Measurements from ENCODE around the gene SPATS1. TPM values are rescaled to one million over a fixed set of nuclear protein-coding genes. Genes with fewer than 3 reads are reported as not detected.

The SPATS1 gene, protein sequence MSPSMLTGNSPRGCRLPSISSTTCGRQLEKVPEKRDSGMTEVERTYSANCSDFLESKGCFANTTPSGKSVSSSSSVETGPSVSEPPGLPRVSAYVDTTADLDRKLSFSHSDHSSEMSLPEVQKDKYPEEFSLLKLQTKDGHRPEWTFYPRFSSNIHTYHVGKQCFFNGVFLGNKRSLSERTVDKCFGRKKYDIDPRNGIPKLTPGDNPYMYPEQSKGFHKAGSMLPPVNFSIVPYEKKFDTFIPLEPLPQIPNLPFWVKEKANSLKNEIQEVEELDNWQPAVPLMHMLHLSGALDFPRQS
- total RNA-seq = not detected in 2 replicates

DNA sequence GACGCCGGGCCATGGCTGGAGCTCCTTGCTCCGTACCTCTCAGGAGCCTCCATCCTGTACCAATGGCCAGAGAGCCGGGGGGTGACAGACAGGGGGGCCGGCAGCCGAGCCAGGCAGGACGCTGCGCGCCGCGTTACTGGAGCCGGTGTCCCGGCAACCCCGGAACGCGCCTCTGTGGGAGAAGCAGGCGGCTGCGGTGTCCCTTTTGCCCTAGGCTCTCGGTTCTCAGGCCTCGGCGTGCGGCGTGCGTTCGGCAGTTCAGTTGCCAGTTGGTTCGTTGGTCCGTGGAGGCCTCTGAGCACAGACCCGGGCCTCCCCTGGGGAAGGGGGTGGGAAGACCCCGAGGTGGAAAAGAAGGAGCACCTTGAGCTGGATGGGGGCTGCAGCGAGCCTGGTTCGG is at the start of gene SPATS1:
Gene SPATS1, plus strand, starts transcription at position 162 of the 400 bp plus-strand sequence. CDS start 446 bp downstream, outside the sequence.

DNA sequence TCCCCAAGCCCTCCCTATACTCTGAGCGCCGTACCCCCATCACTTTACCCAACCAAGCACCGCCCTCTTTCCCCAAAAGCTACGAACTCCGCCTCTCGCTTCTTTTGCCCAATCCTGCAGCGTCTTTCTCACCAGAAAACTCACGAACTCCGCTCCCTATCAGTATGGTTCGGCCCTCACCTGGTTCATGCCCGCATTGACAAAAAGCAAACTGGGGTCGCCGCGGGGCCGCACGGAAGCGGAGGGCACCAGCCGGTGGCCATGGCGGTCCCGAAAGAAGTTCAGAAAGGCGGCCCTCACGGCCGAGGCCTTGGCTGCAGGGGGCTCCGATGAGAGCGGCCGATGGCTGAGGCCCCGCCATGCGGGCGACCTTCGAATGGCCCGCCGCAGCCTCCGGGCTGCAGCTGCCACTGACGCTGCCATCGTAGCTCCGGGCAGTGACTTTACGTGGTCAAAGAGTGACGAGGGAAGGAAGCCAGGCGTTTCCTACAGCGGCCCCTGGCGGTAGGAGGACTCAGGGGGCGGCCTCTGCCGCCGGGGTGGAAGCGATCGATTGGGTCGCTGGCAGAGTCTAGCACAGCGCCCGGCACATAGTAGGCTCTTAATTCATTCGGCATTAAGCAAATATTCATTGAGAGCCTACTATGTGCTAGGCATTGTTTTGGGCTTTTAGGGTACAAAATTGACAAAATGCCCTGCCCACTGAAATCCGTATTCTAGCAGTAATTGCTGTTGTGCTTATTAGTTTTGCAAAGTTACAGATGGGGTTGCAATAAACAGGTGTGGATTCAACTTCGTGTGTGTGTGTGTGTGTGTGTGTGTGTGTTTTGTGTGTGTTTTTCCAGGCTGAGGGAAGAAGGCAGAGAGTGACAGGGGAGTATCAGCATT is 29.3 kb upstream of the SPATS1 start, which contains the start of gene AARS2:
Gene AARS2, minus strand, starts transcription at position 447 of the 888 bp plus-strand sequence. Its CDS starts 24 bp downstream, at position 423.

DNA sequence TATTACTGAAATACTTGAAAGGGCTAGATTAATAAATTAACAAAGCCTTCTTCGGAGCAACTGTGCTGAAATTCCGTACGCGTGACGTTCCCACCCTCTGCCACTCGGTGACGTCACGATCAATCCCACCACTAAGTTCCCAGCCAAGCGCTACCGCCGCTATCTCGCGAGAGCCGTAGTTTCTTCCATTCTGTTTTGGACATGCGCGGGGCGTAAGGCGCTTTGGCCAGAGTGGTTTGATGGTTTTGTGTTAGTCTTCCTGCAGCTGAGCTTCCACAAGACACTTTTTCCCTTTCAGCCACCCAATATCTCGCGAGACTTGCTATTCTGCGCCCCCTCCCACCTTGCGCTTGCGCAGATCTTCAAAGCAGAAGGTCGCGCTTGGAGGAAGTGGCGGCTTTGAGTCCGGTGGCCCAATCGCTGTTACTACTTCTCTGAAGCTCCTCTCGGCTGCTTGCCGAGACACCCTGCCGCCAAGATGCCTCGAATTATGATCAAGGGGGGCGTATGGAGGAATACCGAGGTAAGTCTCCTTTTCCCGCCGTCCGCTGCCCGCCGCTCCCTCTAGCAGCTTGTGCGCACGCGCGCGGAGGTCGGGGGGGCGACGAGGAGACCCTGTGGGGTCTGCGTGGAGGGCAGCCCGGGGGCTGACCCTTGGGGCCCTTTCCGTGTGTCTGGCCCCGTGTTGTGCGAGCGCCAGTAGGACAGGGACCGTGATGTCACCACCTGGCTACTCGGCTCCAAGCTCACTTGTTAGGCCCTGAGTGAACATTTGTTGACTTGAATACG is 45.1 kb downstream of the SPATS1 start, which contains the start of gene CDC5L:
Gene CDC5L, plus strand, starts transcription at position 361 of the 789 bp plus-strand sequence. Its CDS starts 118 bp downstream, at position 479.

Other genes with a start within 250 kb of the SPATS1 start
- 37.5 and 46.0 TPM in 2 replicates for gene MRPL14, start 215.2 kb upstream of the SPATS1 start, total RNA-seq
- gene TMEM63B, start 215.1 kb upstream of the SPATS1 start, total RNA-seq = 17.0 and 33.7 TPM in 2 replicates
- 0.97 TPM in 1 of 2 replicates, not detected in the other for gene CAPN11, start 183.8 kb upstream of the SPATS1 start, total RNA-seq
- gene MYMX, start 125.7 kb upstream of the SPATS1 start, total RNA-seq = 0.49 TPM in 1 of 2 replicates, not detected in the other
- 26.9 and 40.3 TPM in 2 replicates for gene SLC29A1, start 119.1 kb upstream of the SPATS1 start, total RNA-seq
- gene HSP90AB1, start 95.5 kb upstream of the SPATS1 start, total RNA-seq = 654 and 695 TPM in 2 replicates
- gene SLC35B2, start 85.1 kb upstream of the SPATS1 start, total RNA-seq = 65.0 and 70.3 TPM in 2 replicates
- gene NFKBIE, start 77.1 kb upstream of the SPATS1 start, total RNA-seq = 1.1 and 3.9 TPM in 2 replicates
- gene TMEM151B, start 72.2 kb upstream of the SPATS1 start, total RNA-seq = not detected in 2 replicates
- 9.9 and 10.3 TPM in 2 replicates for gene AARS2, start 29.3 kb upstream of the SPATS1 start, total RNA-seq
- gene CDC5L, start 45.1 kb downstream of the SPATS1 start, total RNA-seq = 12.2 and 12.8 TPM in 2 replicates

Data from cardiac atrium fibroblast (primary cell).